Measurements from ENCODE around the gene CCDC57. TPM values are rescaled to one million over a fixed set of nuclear protein-coding genes. Genes with fewer than 3 reads are reported as not detected.

CCDC57 gene
- total and polyA plus RNA-seq, 2 experiments from 2014 or later, result 46.2 to 53.5 TPM

DNA sequence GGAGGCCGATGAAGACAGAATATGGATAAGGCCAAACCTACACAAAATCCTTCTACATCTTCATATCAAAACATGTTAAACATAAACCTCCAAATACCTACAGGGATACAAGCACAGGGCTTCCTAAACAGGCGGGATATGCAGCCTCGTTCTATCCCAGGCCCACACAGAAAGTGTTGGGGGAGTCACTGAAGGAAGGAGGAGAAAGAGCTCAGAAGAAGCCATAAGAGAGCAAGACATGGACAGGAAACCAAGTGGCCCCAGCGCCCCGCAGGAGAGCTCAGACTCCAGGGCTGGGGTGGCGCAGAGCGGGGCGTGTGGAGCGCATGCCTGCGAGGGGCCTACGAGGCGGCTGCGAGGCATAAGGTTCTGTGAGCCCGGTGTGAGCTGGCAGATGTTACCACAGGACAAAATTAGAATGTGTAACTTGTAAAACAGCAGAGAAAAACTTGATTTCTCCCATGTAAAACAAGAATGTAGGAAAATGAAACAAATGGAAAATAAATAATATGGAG, 103.6 kb downstream of the CCDC57 start:
- Histone ChIP-seq H3K9me3 (ENCODE audit: low read depth) (no peaks in the 10 kb centered on the region), H3K4me3 (no peak overlapping the region), H3K36me3 (no peaks in the 10 kb centered on the region), H3K4me1 (ENCODE audit: low read depth) (peaks cover 19% of the 10 kb centered on the region), H3K27ac (peak overlapping the region; percentile 47), H3K27me3 (no peaks in the 10 kb centered on the region)
- no peak for DNase-seq (ENCODE audit: low read depth in 1 of 2, low spot score in 1 of 2)
- TF ChIP-seq CTCF (IDR thresholded peaks at IDR 0.05; ENCODE audit: low read depth, low read length), result no peak

- Histone ChIP-seq H3K9me3 (ENCODE audit: low read depth) (no peaks in the 10 kb centered on the region), H3K27ac (peak overlapping the region; percentile 47), H3K4me1 (ENCODE audit: low read depth) (peaks cover 24% of the 10 kb centered on the region), H3K27me3 (no peaks in the 10 kb centered on the region), H3K4me3 (no peak overlapping the region), H3K36me3 (no peaks in the 10 kb centered on the region)
- no peak for TF ChIP-seq CTCF (IDR thresholded peaks at IDR 0.05; ENCODE audit: low read depth, low read length)
- DNase-seq (ENCODE audit: low read depth in 1 of 2, low spot score in 1 of 2), result no peak
These were observed 104.1 kb downstream of the CCDC57 start for GRCh38 chr17:82108496-82108945.

DNA sequence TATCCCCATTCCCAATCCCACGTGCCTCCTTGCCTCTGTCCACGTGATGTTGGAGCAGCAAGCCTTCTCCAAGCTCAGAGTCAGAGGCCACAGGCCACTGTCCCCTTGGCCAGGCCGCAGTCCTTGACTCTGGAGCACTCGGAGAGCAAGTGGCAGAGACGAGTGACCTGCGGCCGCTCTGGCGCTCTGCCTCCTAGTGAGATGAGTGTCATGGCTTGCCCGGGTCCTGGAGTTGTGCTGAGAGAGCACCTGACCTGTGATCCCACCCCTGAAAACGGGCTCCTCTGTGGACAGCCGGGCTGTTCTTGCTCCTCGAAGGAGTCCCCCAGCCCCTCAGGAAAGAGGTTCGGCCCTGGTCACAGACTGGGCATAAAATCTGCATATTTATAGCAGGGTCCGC, 104.6 kb downstream of the CCDC57 start:
- Histone ChIP-seq H3K4me1 (ENCODE audit: low read depth) (peaks cover 29% of the 10 kb centered on the region), H3K36me3 (no peaks in the 10 kb centered on the region), H3K27ac (peak overlapping the region; percentile 47), H3K27me3 (no peaks in the 10 kb centered on the region), H3K9me3 (ENCODE audit: low read depth) (no peaks in the 10 kb centered on the region), H3K4me3 (no peak overlapping the region)
- no peak for DNase-seq (ENCODE audit: low read depth in 1 of 2, low spot score in 1 of 2)
- TF ChIP-seq CTCF (IDR thresholded peaks at IDR 0.05; ENCODE audit: low read depth, low read length), result no peak

- Histone ChIP-seq H3K27me3 (no peaks in the 10 kb centered on the region), H3K36me3 (no peaks in the 10 kb centered on the region), H3K27ac (peak overlapping the region; percentile 47), H3K4me1 (ENCODE audit: low read depth) (peaks cover 31% of the 10 kb centered on the region), H3K4me3 (no peak overlapping the region), H3K9me3 (ENCODE audit: low read depth) (no peaks in the 10 kb centered on the region)
- DNase-seq (ENCODE audit: low read depth in 1 of 2, low spot score in 1 of 2), result no peak
- TF ChIP-seq CTCF (IDR thresholded peaks at IDR 0.05; ENCODE audit: low read depth, low read length), result peak; percentile 23
These were observed 105.2 kb downstream of the CCDC57 start for GRCh38 chr17:82107341-82107860.

GRCh38 chr17:82106688-82107305, 105.8 kb downstream of the CCDC57 start:
- H3K4me1 ChIP-seq (ENCODE audit: low read depth), result peaks cover 31% of the 10 kb centered on the region
- no peaks in the 10 kb centered on the region for H3K27me3 ChIP-seq
- H3K9me3 ChIP-seq (ENCODE audit: low read depth), result no peaks in the 10 kb centered on the region
- no peak overlapping the region for H3K4me3 ChIP-seq
- no peak for TF ChIP-seq CTCF (IDR thresholded peaks at IDR 0.05; ENCODE audit: low read depth, low read length)
- H3K36me3 ChIP-seq, result no peaks in the 10 kb centered on the region
- DNase-seq (ENCODE audit: low read depth in 1 of 2, low spot score in 1 of 2), result no peak
- H3K27ac ChIP-seq, result peak overlapping the region; percentile 88
